Heart right ventricle (tissue), 16 donors: ENCODE data around the gene NIPA2. TPM values are rescaled to one million over a fixed set of nuclear protein-coding genes. Genes with fewer than 3 reads are reported as not detected.

Source experiments
- ATAC-seq, 8 donors: fragments of 200-7000 bp; cut with Tn5 transposase; one replicate each; pipeline ENCODE4 v1.9.1; 2020; ENCODE audit warnings: mild to moderate bottlenecking in 8 of 8, moderate library complexity in 8 of 8, moderate number of reproducible peaks in 1 of 8
- DNase-seq, 2 donors: peaks; one replicate each; pipeline ENCODE4 v3.0.0-alpha.2; 2020
- H3K27ac ChIP-seq, 10 donors: fragments of 200-600 bp; sonication (generic) in 2 of 10; one replicate each; pipeline versions ENCODE4 v1.5.0 to v1.8.0; 2020 to 2022; ENCODE audit warnings: mild to moderate bottlenecking in 3 of 10
- H3K27me3 ChIP-seq, 7 donors: fragments of 200-600 bp; one replicate each; pipeline ENCODE4 v1.8.0; 2021 to 2022; ENCODE audit warnings: mild to moderate bottlenecking in 2 of 7
- H3K36me3 ChIP-seq, 9 donors: fragments of 200-600 bp; sonication (generic) in 1 of 9; one replicate each; pipeline versions ENCODE4 v1.5.0 to v1.8.0; 2020 to 2022; ENCODE audit warnings: mild to moderate bottlenecking in 2 of 9
- H3K4me1 ChIP-seq, 9 donors: fragments of 200-600 bp; sonication (generic) in 1 of 9; one replicate each; pipeline versions ENCODE4 v1.5.0 to v1.8.0; 2020 to 2022; ENCODE audit warnings: mild to moderate bottlenecking in 4 of 9
- H3K4me3 ChIP-seq, 10 donors: fragments of 200-600 bp; sonication (generic) in 2 of 10; one replicate each; pipeline versions ENCODE4 v1.5.0 to v1.8.0; 2020 to 2022; ENCODE audit warnings: mild to moderate bottlenecking in 7 of 10, moderate library complexity in 2 of 10
- H3K9me3 ChIP-seq, 11 donors: fragments of 200-600 bp in 10 of 11; sonication (generic) in 2 of 11; one replicate each; pipeline versions ENCODE4 v1.5.0 to v1.8.0; 2013 to 2022; ENCODE audit warnings: mild to moderate bottlenecking in 2 of 11, control low read depth in 1 of 11, moderate library complexity in 1 of 11
- CTCF ChIP-seq, 9 donors: fragments of 200-600 bp; sonication (generic) in 2 of 9; IDR thresholded peaks; one replicate each; pipeline versions ENCODE4 v1.5.0 to v1.8.0; 2021 to 2022; ENCODE audit warnings: antibody characterized with exemption in 9 of 9, mild to moderate bottlenecking in 5 of 9, moderate library complexity in 1 of 9
- WGBS, 2 donors: extraction: QIAGEN DNeasy Blood & Tissue Kit; methylation state at CpG; one replicate each; pipeline ENCODE4 v1.1.7; 2013; ENCODE audit warnings: inconsistent platforms in 1 of 2; 5-methylcytosine and 5-hydroxymethylcytosine counted together
- intact Hi-C, 10 donors: fragments of 100-400 bp; cut with DNase I; formaldehyde crosslinking; loops; one replicate each; pipeline versions ENCODE4 v1.11.1 to v1.14.2; 2022
- polyA plus RNA-seq, 2 donors: library from polyadenylated mRNA; stranded (reverse); fragments of 200-250 nt; gene quantifications; one replicate each; pipeline ENCODE4 v1.2.3, GENCODE V29; 2013
- total RNA-seq, 10 donors: library from RNA; stranded (reverse); fragmentation: NEBNext Ultra II Directional in 3 of 10; extraction: Animal tissue kit (Norgen Biotek cat#: 25700) in 3 of 10; gene quantifications; one replicate each; pipeline versions ENCODE4 v1.2.1 to v1.2.4, GENCODE V29; 2021 to 2023
- donor health status: Arrhythmogenic right ventricular cardiomyopathy.
- donor health status: ischemic (EF 13 %, LVEDD 7.1; RV severe dilation, severe dysfunction).
- donor health status: healthy with polysubstance abuse.
- donor health status: DM: no; HTN: yes; CAD: no.
- donor health status: DM: no; HTN: no; CAD: no.
- donor health status: ischemic (EF 25% LVEDD 6.9; RV normal size, moderate dysfunction).
- donor health status: ischemic (EF 25% LVEDD 5.7; RV mildly dilated, moderate dysfunction).
- donor health status: healthy.
- donor health status: DM: yes; HTN: yes; CAD: no.
- donor health status: Ischemic cardiomyopathy.
- donor health status: ischemic (EF 35%, LVEDD 5.7; RV mildly dilated, moderate dysfunction).
- donor health status: nonischemic (EF 11% LVEDD 7.7; RV severe dilation, severe dysfunction).
- donor health status: DM: yes; HTN: yes; CAD: no.
- donor health status: PGD.
- donor health status: ischemic (EF 29% LVEDD 5.4; RV normal size, mild dysfunction).
- donor health status: nonischemic (EF 23%, LVEDD 6.1; RV moderate dilation, normal function).

The NIPA2 gene
- total and polyA plus RNA-seq, 12 donors, result 4.7 to 30.3 (median 19.3) TPM

- WGBS, 2 donors, result 43 to 54% methylated on average over 4 of the region's 4 CpGs
- intact Hi-C loops, result loop anchor here in 1 of 10 donors (2.0 kb wide), 1 partner anchor 22 kb away; no protein-coding TSS in a partner anchor
Observed at GRCh38 chr15:22868495-22868894, 30.0 kb downstream of the NIPA2 start.

GRCh38 chr15:22868928-22869327 lies 30.5 kb downstream of the NIPA2 start:
- no peaks in the 10 kb centered on the region for H3K27me3 ChIP-seq
- DNase-seq (no peak), ATAC-seq (no peak)
- WGBS, 2 donors, result 94 to 95% methylated on average over 9 of the region's 9 CpGs
- H3K9me3 ChIP-seq, result no peaks in the 10 kb centered on the region
- no peak overlapping the region for H3K4me3 ChIP-seq
- H3K36me3 ChIP-seq, result peaks cover 0 to 100% (median 55%) of the 10 kb centered on the region in 9 donors
- H3K4me1 ChIP-seq, result peaks cover 0 to 29% (median 4%) of the 10 kb centered on the region in 9 donors
- no peak for TF ChIP-seq CTCF (IDR thresholded peaks at IDR 0.05)
- no peak overlapping the region for H3K27ac ChIP-seq
- intact Hi-C loops, result loop anchor here in 1 of 10 donors (2.0 kb wide), 1 partner anchor 22 kb away; no protein-coding TSS in a partner anchor

More at GRCh38 chr15:22868495-22868894, 30.0 kb downstream of the NIPA2 start:
- no peak for DNase-seq
- ATAC-seq, result no peak
- H3K36me3 ChIP-seq, result peaks cover 0 to 100% (median 53%) of the 10 kb centered on the region in 9 donors
- no peak overlapping the region for H3K4me3 ChIP-seq
- no peaks in the 10 kb centered on the region for H3K9me3 ChIP-seq
- no peak for TF ChIP-seq CTCF (IDR thresholded peaks at IDR 0.05)
- H3K4me1 ChIP-seq, result peaks cover 0 to 28% (median 4%) of the 10 kb centered on the region in 9 donors
- H3K27me3 ChIP-seq, result no peaks in the 10 kb centered on the region
- H3K27ac ChIP-seq, result no peak overlapping the region

- peaks cover 0 to 100% (median 64%) of the 10 kb centered on the region in 9 donors for H3K36me3 ChIP-seq
- no peak for TF ChIP-seq CTCF (IDR thresholded peaks at IDR 0.05)
- no peak overlapping the region for H3K4me3 ChIP-seq
- H3K4me1 ChIP-seq, result peaks cover 0 to 33% (median 4%) of the 10 kb centered on the region in 9 donors
- intact Hi-C loops, result loop anchor here in 1 of 10 donors (2.0 kb wide), 1 partner anchor 21 kb away; no protein-coding TSS in a partner anchor
- H3K27ac ChIP-seq, result no peak overlapping the region
- DNase-seq (no peak), ATAC-seq (no peak)
- no peaks in the 10 kb centered on the region for H3K27me3 ChIP-seq
- no peaks in the 10 kb centered on the region for H3K9me3 ChIP-seq
- 97 to 99% methylated on average over 12 of the region's 12 CpGs for WGBS, 2 donors
Observed at GRCh38 chr15:22869856-22870255, 31.4 kb downstream of the NIPA2 start.

- Histone ChIP-seq H3K36me3 (peaks cover 0 to 100% (median 68%) of the 10 kb centered on the region in 9 donors), H3K27me3 (no peaks in the 10 kb centered on the region), H3K9me3 (no peaks in the 10 kb centered on the region), H3K27ac (peak overlapping the region in 3 of 10 donors; percentile 14 to 80 (median 55)), H3K4me3 (no peak overlapping the region), H3K4me1 (peaks cover 0 to 33% (median 4%) of the 10 kb centered on the region in 9 donors)
- ATAC-seq (no peak), DNase-seq (no peak)
- TF ChIP-seq CTCF (IDR thresholded peaks at IDR 0.05), result no peak
- WGBS, 2 donors, result 98 to 99% methylated on average over 11 of the region's 11 CpGs
- intact Hi-C loops, result no loop called here
Observed at GRCh38 chr15:22870865-22871264, 32.4 kb downstream of the NIPA2 start.
